BJ (cell line): ENCODE measurements around the gene C10orf90. TPM values are rescaled to one million over a fixed set of nuclear protein-coding genes. Genes with fewer than 3 reads are reported as not detected.

Source experiments
- CTCF ChIA-PET: fragments of 350-600 bp; formaldehyde crosslinking; extraction: SDS; loops from one replicate; lab custom pipeline; 2021; ENCODE audit warnings: antibody characterized with exemption, inconsistent platforms; lab: Yijun Ruan, JAX
- POLR2A ChIA-PET: fragments of 300-600 bp; sonication (Branson Sonifier 250); formaldehyde crosslinking; extraction: SDS; loops from one replicate; lab custom pipeline; 2021; ENCODE audit warnings: antibody characterized with exemption; lab: Charles Lee
- DNase-seq: peaks from one replicate; pipeline ENCODE4 v3.0.0-alpha.2; 2011; ENCODE audit warnings: low read depth
- H3K27me3 ChIP-seq: 2 replicates; pipeline ENCODE4 v1.6.0; 2011; ENCODE audit warnings: low read length; ENCODE audit not compliant: control insufficient read depth, insufficient read depth
- H3K36me3 ChIP-seq: 2 replicates; pipeline ENCODE4 v1.5.1; 2011; ENCODE audit warnings: low read length; ENCODE audit not compliant: control insufficient read depth, insufficient read depth
- H3K4me3 ChIP-seq: 2 replicates; pipeline ENCODE4 v1.5.1; 2011; ENCODE audit warnings: low read depth, mild to moderate bottlenecking, control low read depth, low read length
- polyA plus RNA-seq: library from polyadenylated mRNA; depleted of rRNA; stranded (reverse); fragments of >200 nt; gene quantifications from 2 replicates; pipeline ENCODE4 v1.2.3, GENCODE V29; 2011
- TF ChIP-seq, protein P1 (sequence below): IDR thresholded peaks from 2 replicates; pipeline ENCODE4 v1.5.1; 2011; ENCODE audit warnings: low read depth, mild to moderate bottlenecking, control low read depth, inconsistent platforms, low read length, moderate library complexity; ENCODE audit not compliant: insufficient read depth

C10orf90 gene
- polyA plus RNA-seq, 1 experiment = not detected

DNA sequence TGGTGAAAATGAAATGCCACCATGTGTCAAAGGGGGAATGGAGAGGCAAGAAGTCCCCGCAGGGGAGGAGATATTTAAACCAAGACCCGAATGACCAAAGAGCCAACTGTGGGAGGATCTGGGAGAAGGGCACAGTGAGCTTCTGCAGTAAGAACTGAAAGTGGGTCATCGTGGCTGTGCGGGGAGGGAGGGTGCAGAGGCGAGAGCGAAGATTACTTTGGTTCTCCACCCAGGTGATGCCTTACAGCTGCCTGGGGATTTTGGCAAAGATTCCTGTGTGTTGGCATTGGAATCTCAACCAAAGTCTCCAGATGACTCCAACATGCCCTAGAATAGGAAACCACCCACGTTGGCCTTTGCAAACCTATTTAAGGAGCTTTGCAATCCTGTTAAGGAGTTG, 238.0 kb downstream of the C10orf90 start:
- TF ChIP-seq, protein P1, sequence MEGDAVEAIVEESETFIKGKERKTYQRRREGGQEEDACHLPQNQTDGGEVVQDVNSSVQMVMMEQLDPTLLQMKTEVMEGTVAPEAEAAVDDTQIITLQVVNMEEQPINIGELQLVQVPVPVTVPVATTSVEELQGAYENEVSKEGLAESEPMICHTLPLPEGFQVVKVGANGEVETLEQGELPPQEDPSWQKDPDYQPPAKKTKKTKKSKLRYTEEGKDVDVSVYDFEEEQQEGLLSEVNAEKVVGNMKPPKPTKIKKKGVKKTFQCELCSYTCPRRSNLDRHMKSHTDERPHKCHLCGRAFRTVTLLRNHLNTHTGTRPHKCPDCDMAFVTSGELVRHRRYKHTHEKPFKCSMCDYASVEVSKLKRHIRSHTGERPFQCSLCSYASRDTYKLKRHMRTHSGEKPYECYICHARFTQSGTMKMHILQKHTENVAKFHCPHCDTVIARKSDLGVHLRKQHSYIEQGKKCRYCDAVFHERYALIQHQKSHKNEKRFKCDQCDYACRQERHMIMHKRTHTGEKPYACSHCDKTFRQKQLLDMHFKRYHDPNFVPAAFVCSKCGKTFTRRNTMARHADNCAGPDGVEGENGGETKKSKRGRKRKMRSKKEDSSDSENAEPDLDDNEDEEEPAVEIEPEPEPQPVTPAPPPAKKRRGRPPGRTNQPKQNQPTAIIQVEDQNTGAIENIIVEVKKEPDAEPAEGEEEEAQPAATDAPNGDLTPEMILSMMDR = no peak
- H3K27me3 ChIP-seq = no peaks in the 10 kb centered on the region
- H3K36me3 ChIP-seq = no peaks in the 10 kb centered on the region
- ChIA-PET CTCF (interaction anchor here (0.7 kb wide), 1 partner anchor 1618 kb away, joined by 3 read pairs; no protein-coding TSS in a partner anchor), POLR2A (no interaction called here)
- no peak for DNase-seq
- no peak overlapping the region for H3K4me3 ChIP-seq

DNA sequence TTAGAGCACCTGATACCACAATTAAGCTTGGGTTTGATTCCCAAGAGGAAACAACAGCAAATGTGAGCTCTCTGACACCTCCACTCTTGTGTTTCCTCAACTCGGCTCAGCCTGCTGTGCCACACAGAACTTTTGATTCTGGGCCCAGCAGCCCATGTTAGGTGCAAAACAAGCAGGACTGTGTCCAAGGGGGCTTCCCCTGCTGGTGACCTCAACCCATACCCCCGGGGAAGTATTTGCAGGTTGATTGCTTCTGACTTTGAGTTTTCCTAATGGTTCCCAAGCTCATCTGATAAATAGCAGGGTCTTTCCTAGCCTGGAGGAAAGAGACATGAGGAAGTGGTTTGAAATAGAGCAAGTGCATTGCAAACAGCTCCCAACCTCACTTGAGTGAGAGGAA, 238.7 kb downstream of the C10orf90 start:
- H3K36me3 ChIP-seq = no peaks in the 10 kb centered on the region
- TF ChIP-seq, protein P1 = no peak
- H3K4me3 ChIP-seq = no peak overlapping the region
- CTCF ChIA-PET = no interaction called here
- POLR2A ChIA-PET = no interaction called here
- DNase-seq = no peak
- H3K27me3 ChIP-seq = no peaks in the 10 kb centered on the region

DNA sequence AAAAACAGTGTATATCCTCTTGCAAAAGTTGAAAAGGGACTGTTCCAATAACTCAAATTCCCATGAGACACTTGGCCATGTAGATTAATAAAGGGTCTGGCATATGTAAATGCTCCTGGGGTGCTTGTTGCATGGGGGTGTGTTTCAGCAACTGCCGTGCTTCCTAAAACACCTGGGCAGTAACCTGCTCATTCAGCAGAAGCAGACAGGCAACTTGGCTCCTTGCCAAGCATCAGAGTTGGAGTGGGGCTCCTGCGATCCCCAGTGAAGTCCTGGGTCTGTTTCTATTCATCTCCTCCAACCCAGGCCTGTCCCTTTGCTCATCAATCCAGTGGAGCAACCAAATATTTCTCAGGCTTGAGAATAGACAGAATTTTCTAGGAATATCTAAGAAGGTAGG, 240.0 kb downstream of the C10orf90 start:
- TF ChIP-seq, protein P1 = no peak
- no peaks in the 10 kb centered on the region for H3K27me3 ChIP-seq
- H3K4me3 ChIP-seq = no peak overlapping the region
- no peak for DNase-seq
- CTCF ChIA-PET = no interaction called here
- POLR2A ChIA-PET = no interaction called here
- no peaks in the 10 kb centered on the region for H3K36me3 ChIP-seq

DNA sequence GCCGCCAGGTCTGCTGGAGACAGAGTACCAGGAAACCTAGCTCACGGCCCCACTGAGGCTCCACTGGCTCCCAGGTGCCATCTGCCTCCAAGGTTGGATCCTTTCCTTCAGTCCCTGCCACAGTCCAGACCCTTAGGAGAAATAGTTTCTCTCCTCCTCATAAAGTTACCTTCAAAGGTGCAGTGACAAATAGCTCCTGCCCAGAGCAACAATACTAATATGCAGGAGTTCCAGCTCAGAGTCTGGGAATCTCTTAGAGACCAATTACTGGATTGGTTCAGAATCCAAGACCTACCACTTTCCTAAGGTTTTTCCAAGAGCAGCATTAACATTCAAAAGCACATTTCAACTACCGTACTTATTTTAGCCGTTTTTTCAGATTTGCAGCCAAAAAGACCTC, 241.2 kb downstream of the C10orf90 start:
- TF ChIP-seq, protein P1 = no peak
- POLR2A ChIA-PET = no interaction called here
- CTCF ChIA-PET = interaction anchor here (0.9 to 1.5 kb wide), 3 partner anchors 16 to 32 kb away, joined by 3 to 4 read pairs (median 3); no protein-coding TSS in a partner anchor
- Histone ChIP-seq H3K27me3 (no peaks in the 10 kb centered on the region), H3K36me3 (no peaks in the 10 kb centered on the region), H3K4me3 (no peak overlapping the region)
- DNase-seq = no peak

DNA sequence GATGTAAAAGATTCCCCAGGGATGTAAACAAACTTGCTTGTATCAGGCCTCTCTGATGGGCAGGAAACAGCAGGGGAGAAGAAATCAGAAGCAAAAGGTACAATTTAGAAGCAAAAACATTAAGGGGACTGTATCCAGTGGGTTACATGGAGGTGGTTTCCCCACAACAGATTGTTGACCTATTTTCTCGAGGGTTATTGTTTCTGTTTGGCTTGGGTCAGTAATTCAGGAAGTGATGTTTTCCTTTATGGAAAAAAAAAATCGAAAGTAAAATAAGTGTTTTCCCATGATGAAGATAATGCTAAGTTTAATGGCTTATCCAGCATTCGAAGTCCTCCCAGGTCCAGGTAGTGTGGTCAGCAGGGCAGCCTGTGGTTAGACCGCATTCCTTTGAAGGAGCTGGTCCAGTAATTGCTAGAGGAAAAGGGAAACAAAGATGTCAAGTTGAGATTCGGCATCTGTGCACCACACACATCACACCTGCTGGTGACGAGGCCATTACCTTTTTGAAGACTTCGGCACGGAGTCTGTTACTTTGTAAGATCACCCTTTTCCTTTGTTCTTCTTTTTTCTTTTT, 244.9 kb downstream of the C10orf90 start:
- ChIA-PET CTCF (interaction anchor here (1.6 kb wide), 1 partner anchor 10 kb away, joined by 3 read pairs; no protein-coding TSS in a partner anchor), POLR2A (no interaction called here)
- Histone ChIP-seq H3K36me3 (no peaks in the 10 kb centered on the region), H3K4me3 (no peak overlapping the region), H3K27me3 (no peaks in the 10 kb centered on the region)
- DNase-seq = no peak
- TF ChIP-seq, protein P1 = no peak
